Fibroblast of skin of right quadriceps (primary cell): ENCODE data around the gene MPP3.

ENCODE experiments used
- DNase-seq: peaks from one replicate; pipeline ENCODE4 v3.0.0-alpha.2; 2013

Gene MPP3

GRCh38 chr17:43769859-43770258 lies 63.1 kb downstream of the MPP3 start:
- DNase-seq, result no peak

GRCh38 chr17:43769426-43769825 lies 63.5 kb downstream of the MPP3 start:
- DNase-seq, result no peak

- DNase-seq, result no peak
These were observed 64.0 kb downstream of the MPP3 start for GRCh38 chr17:43768943-43769342.

GRCh38 chr17:43768382-43768781 lies 64.6 kb downstream of the MPP3 start:
- DNase-seq, result no peak

- DNase-seq, result no peak
These were observed 65.3 kb downstream of the MPP3 start for GRCh38 chr17:43767713-43768059.

GRCh38 chr17:43767053-43767712 lies 65.8 kb downstream of the MPP3 start:
- no peak for DNase-seq

GRCh38 chr17:43766413-43767052 lies 66.4 kb downstream of the MPP3 start:
- DNase-seq, result peak; percentile 43

- peak; percentile 88 for DNase-seq
These were observed 72.6 kb downstream of the MPP3 start for GRCh38 chr17:43760254-43760852.

GRCh38 chr17:43759836-43760235 lies 73.1 kb downstream of the MPP3 start:
- no peak for DNase-seq

- no peak for DNase-seq
These were observed 74.3 kb downstream of the MPP3 start, which contains the start of gene SOST for GRCh38 chr17:43758497-43759174. TSS of gene SOST (minus strand) at chr17:43758791. CDS start at chr17:43758741, 50 bp downstream.

- DNase-seq, result no peak
These were observed 74.9 kb downstream of the MPP3 start for GRCh38 chr17:43758086-43758485.

- DNase-seq, result no peak
These were observed 75.7 kb downstream of the MPP3 start for GRCh38 chr17:43757171-43757660.

- no peak for DNase-seq
These were observed 76.7 kb downstream of the MPP3 start for GRCh38 chr17:43756201-43756600.

- no peak for DNase-seq
These were observed 77.5 kb downstream of the MPP3 start for GRCh38 chr17:43755389-43755875.

- no peak for DNase-seq
These were observed 78.0 kb downstream of the MPP3 start for GRCh38 chr17:43754947-43755346.

- DNase-seq, result peak; percentile 52
These were observed 79.3 kb downstream of the MPP3 start for GRCh38 chr17:43753493-43754129.
